Loucy (cell line): Measurements from ENCODE around the gene SOX13.
"Not testable (repeated sequence)": the region's sequence is repeated elsewhere in the genome, so short reads cannot be mapped to it uniquely, and the experiment has no call there.

Experiments used
- H2AFZ ChIP-seq: fragments of 200-600 bp; sonication (generic); 2 replicates; pipeline ENCODE4 v1.6.0; 2016; ENCODE audit warnings: antibody characterized with exemption, mild to moderate bottlenecking, low read length, moderate library complexity
- H3F3A ChIP-seq: fragments of 200-600 bp; 2 replicates; pipeline ENCODE4 v1.6.0; 2016; ENCODE audit warnings: antibody characterized with exemption, low read depth, mild to moderate bottlenecking
- H3K27me3 ChIP-seq: fragments of 200-600 bp; sonication (generic); 2 replicates; pipeline ENCODE4 v1.6.1; 2014; ENCODE audit warnings: low read length, mild to moderate bottlenecking; ENCODE audit not compliant: insufficient read depth, poor library complexity, severe bottlenecking
- H3K36me3 ChIP-seq: fragments of 200-600 bp; sonication (generic); 2 replicates; pipeline ENCODE4 v1.6.1; 2016; ENCODE audit warnings: low read length; ENCODE audit not compliant: insufficient read depth
- H3K4me1 ChIP-seq: fragments of 200-600 bp; sonication (generic); 2 replicates; pipeline ENCODE4 v1.5.1; 2014; ENCODE audit warnings: low read length, mild to moderate bottlenecking; ENCODE audit not compliant: insufficient read depth, poor library complexity, severe bottlenecking
- H3K4me2 ChIP-seq: fragments of 200-600 bp; sonication (generic); 2 replicates; pipeline ENCODE4 v1.6.0; 2014; ENCODE audit warnings: antibody characterized with exemption, low read length, low read depth, mild to moderate bottlenecking; ENCODE audit not compliant: poor library complexity, severe bottlenecking
- H3K4me3 ChIP-seq: fragments of 200-600 bp; sonication (generic); 2 replicates; pipeline ENCODE4 v1.5.1; 2014; ENCODE audit warnings: low read length, mild to moderate bottlenecking, mixed read lengths; ENCODE audit not compliant: poor library complexity, severe bottlenecking
- H3K79me2 ChIP-seq: fragments of 200-600 bp; sonication (generic); 2 replicates; pipeline ENCODE4 v1.6.1; 2014; ENCODE audit warnings: low read length; ENCODE audit not compliant: insufficient read depth
- H3K9ac ChIP-seq: fragments of 200-600 bp; sonication (generic); 2 replicates; pipeline ENCODE4 v1.6.0; 2014; ENCODE audit warnings: mild to moderate bottlenecking, low read depth, low read length, moderate library complexity; ENCODE audit not compliant: poor library complexity, severe bottlenecking
- H3K9me2 ChIP-seq: fragments of 200-600 bp; sonication (generic); replicated peaks from 2 replicates; pipeline ENCODE4 v1.6.1; 2016; ENCODE audit warnings: low read depth, low read length, mixed read lengths
- H3K9me3 ChIP-seq: fragments of 200-600 bp; sonication (generic); 2 replicates; pipeline ENCODE4 v1.6.1; 2014; ENCODE audit warnings: mild to moderate bottlenecking, antibody characterized with exemption, low read length, low read depth; ENCODE audit not compliant: insufficient read depth
- H4K20me1 ChIP-seq: fragments of 200-600 bp; sonication (generic); 2 replicates; pipeline ENCODE4 v1.6.0; 2014; ENCODE audit warnings: antibody characterized with exemption, low read length, mild to moderate bottlenecking; ENCODE audit not compliant: insufficient read depth, poor library complexity, severe bottlenecking
- EZH2phosphoT487 ChIP-seq: fragments of 200-600 bp; IDR thresholded peaks from 2 replicates; pipeline ENCODE4 v1.6.1; 2018; ENCODE audit warnings: antibody characterized with exemption, mild to moderate bottlenecking, moderate library complexity, borderline replicate concordance
- TF ChIP-seq, protein P1 (sequence below): fragments of 200-600 bp; sonication (generic); conservative IDR thresholded peaks from 2 replicates; pipeline ENCODE4 v1.5.1; 2014; ENCODE audit warnings: mild to moderate bottlenecking, antibody characterized with exemption, low read length

The SOX13 gene

DNA sequence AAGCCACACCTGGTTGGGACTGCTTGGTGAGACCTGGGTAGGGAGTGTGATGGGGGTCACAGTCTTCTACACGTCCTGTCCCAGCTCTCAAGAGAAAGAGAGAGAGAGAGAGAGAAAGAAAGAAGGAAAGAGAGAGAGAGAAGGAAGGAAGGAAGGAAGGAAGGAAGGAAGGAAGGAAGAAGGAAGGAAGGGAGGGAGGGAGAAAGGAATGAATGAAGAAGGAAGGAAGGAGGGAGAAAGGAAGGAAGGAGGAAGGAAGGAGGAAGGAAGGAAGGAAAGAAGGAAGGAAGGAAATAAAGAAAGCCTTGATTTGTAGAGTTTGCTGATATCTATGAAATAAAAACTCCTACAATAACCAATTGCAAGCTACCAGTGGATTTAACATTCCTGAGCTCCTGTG is 28.5 kb upstream of the SOX13 start:
- Histone ChIP-seq H3F3A (no peaks in the 10 kb centered on the region), H3K4me3 (no peak overlapping the region), H3K36me3 (no peaks in the 10 kb centered on the region), H3K9ac (no peak overlapping the region), H3K4me2 (no peak overlapping the region), H3K27me3 (no peaks in the 10 kb centered on the region), H3K9me2 (no peaks in the 10 kb centered on the region), H4K20me1 (no peaks in the 10 kb centered on the region), H2AFZ (no peak overlapping the region), H3K4me1 (no peaks in the 10 kb centered on the region), H3K9me3 (no peaks in the 10 kb centered on the region), H3K79me2 (no peaks in the 10 kb centered on the region)
- TF ChIP-seq EZH2phosphoT487: no peak
- TF ChIP-seq, protein P1, sequence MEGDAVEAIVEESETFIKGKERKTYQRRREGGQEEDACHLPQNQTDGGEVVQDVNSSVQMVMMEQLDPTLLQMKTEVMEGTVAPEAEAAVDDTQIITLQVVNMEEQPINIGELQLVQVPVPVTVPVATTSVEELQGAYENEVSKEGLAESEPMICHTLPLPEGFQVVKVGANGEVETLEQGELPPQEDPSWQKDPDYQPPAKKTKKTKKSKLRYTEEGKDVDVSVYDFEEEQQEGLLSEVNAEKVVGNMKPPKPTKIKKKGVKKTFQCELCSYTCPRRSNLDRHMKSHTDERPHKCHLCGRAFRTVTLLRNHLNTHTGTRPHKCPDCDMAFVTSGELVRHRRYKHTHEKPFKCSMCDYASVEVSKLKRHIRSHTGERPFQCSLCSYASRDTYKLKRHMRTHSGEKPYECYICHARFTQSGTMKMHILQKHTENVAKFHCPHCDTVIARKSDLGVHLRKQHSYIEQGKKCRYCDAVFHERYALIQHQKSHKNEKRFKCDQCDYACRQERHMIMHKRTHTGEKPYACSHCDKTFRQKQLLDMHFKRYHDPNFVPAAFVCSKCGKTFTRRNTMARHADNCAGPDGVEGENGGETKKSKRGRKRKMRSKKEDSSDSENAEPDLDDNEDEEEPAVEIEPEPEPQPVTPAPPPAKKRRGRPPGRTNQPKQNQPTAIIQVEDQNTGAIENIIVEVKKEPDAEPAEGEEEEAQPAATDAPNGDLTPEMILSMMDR: no peak

DNA sequence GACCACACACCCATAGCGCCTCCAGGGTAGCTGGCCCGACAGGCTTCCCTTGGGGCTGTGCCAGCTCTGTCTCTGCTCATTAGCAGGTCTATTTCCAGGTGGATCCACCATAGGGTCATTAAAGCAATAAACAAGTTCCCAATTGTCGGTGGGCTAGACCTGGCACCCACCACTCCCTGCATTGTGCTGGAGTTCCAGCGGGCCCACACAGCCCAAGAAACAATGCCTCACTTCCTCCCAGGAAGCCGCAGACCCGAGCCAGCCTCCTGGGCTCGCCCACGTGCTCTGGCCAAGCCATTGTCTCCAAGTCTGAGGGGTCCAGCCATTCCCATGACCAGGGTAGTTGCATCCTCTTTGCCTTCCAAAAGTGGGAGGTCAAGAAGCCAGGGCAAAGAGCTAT is 27.5 kb upstream of the SOX13 start:
- Histone ChIP-seq H3K9ac (no peak overlapping the region), H2AFZ (no peak overlapping the region), H3K9me3 (no peaks in the 10 kb centered on the region), H3K27me3 (no peaks in the 10 kb centered on the region), H3K9me2 (no peaks in the 10 kb centered on the region), H3K36me3 (no peaks in the 10 kb centered on the region), H3K4me1 (no peaks in the 10 kb centered on the region), H3K4me3 (no peak overlapping the region), H3K4me2 (no peak overlapping the region), H3F3A (no peaks in the 10 kb centered on the region), H4K20me1 (no peaks in the 10 kb centered on the region), H3K79me2 (no peaks in the 10 kb centered on the region)
- TF ChIP-seq, protein P1: no peak

DNA sequence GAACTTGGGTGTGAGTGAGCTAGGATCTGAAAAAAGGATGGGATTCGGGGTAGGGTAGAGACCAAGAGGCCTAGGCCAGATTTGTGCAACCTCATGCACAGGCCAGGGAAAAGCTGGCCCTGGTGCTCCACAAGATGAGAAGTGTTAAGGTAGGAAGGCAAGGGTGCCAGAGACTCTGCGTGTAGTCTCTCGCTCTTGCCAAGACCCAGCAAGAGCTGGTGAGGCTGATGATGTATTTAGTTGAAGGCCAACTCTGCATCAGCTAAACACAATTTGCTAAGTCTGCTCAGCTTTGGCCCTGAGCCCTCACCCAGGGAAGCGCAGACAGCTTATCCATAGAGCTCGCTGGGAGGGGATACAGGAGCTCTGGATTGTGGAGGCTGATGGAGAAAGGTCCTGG is 26.6 kb upstream of the SOX13 start:
- Histone ChIP-seq H3F3A (no peaks in the 10 kb centered on the region), H3K4me2 (no peak overlapping the region), H3K27me3 (no peaks in the 10 kb centered on the region), H3K9me2 (no peaks in the 10 kb centered on the region), H3K9me3 (no peaks in the 10 kb centered on the region), H4K20me1 (no peaks in the 10 kb centered on the region), H3K4me1 (no peaks in the 10 kb centered on the region), H3K79me2 (no peaks in the 10 kb centered on the region), H3K4me3 (no peak overlapping the region), H3K36me3 (no peaks in the 10 kb centered on the region), H2AFZ (no peak overlapping the region), H3K9ac (no peak overlapping the region)
- TF ChIP-seq EZH2phosphoT487: no peak
- TF ChIP-seq, protein P1: no peak

DNA sequence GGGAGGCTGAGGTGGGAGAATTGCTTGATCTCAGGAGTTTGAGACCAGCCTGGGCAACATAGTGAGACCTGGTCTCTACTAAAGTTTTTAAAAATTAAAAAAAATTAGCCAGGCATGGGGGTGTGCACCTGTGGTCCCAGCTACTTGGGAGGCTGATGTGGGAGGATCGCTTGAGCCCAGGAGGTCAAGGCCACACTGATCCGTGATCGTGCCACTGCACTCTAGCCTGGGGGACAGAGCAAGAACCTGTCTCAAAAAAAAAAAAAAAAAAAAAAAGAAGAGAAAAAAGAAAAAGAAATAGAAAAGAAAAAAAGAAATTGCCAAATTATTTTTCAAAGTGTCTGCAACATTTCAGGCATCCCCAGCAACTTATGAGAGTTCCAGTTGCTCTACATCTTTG is 24.1 kb upstream of the SOX13 start:
- not testable (repeated sequence) for H4K20me1 ChIP-seq, H3K4me1 ChIP-seq, H3K27me3 ChIP-seq, H3K9me3 ChIP-seq, H3K36me3 ChIP-seq, H3K79me2 ChIP-seq, H3K9me2 ChIP-seq, H3K4me2 ChIP-seq, H2AFZ ChIP-seq, H3K4me3 ChIP-seq, H3K9ac ChIP-seq, H3F3A ChIP-seq
